B cell (primary cell): ENCODE results near the gene TGFBR2. TPM values are rescaled to one million over a fixed set of nuclear protein-coding genes. Genes with fewer than 3 reads are reported as not detected.

Experiments used
- ATAC-seq: fragments of 200-7000 bp; cut with Tn5 transposase; one replicate; pipeline ENCODE4 v1.10.0; 2021; ENCODE audit warnings: low read depth, mild to moderate bottlenecking, moderate number of reproducible peaks, moderate library complexity
- CTCF ChIA-PET: fragments of 350-600 bp; sonication (Branson Sonifier 250); formaldehyde crosslinking; loops from one replicate; lab custom pipeline; 2021; ENCODE audit warnings: antibody characterized with exemption, inconsistent platforms; lab: Charles Lee
- POLR2A ChIA-PET: fragments of 350-600 bp; sonication (Branson Sonifier 250); formaldehyde crosslinking; loops from one replicate; lab custom pipeline; 2021; ENCODE audit warnings: antibody characterized with exemption; lab: Charles Lee
- DNase-seq: peaks from one replicate; pipeline ENCODE4 v3.0.0; 2013
- H2AFZ ChIP-seq: 2 replicates; pipeline ENCODE4 v1.6.1; 2012; ENCODE audit warnings: mild to moderate bottlenecking, low read depth, low read length; ENCODE audit not compliant: insufficient read depth, poor library complexity, severe bottlenecking
- H3K27ac ChIP-seq, 2 donors: 1 replicate in 1 of 2; 2 replicates in 1 of 2; pipeline ENCODE4 v1.5.1; 2012 to 2013; ENCODE audit warnings: low read length in 2 of 2, mild to moderate bottlenecking in 2 of 2, moderate library complexity in 1 of 2
- H3K27me3 ChIP-seq, 4 experiments: fragments of 200-600 bp in 1 of 4; sonication (generic) in 1 of 4; replicated peaks in 1 of 4; 1 replicate in 2 of 4; 2 replicates in 2 of 4; pipeline versions ENCODE4 v1.6.1 to v1.7.0; 2013 to 2016; ENCODE audit warnings: low read length in 3 of 4, mild to moderate bottlenecking in 2 of 4, mixed read lengths in 1 of 4, moderate library complexity in 1 of 4; ENCODE audit not compliant: insufficient read depth in 4 of 4, control insufficient read depth in 3 of 4; ENCODE audit errors: control extremely low read depth in 1 of 4
- H3K36me3 ChIP-seq, 2 experiments: replicated peaks in 1 of 2; 1 replicate in 1 of 2; 2 replicates in 1 of 2; pipeline versions ENCODE4 v1.6.1 to v1.7.1; 2013; ENCODE audit warnings: low read length in 1 of 2; ENCODE audit not compliant: insufficient read depth in 2 of 2, control insufficient read depth in 1 of 2; ENCODE audit errors: control extremely low read depth in 1 of 2, extremely low read depth in 1 of 2
- H3K4me1 ChIP-seq, 2 donors: fragments of 200-600 bp in 1 of 2; sonication (generic) in 1 of 2; 1 replicate in 1 of 2; 2 replicates in 1 of 2; pipeline versions ENCODE4 v1.5.1 to v1.6.1; 2013 to 2017; ENCODE audit warnings: low read length in 2 of 2; ENCODE audit not compliant: control insufficient read depth in 2 of 2, insufficient read depth in 2 of 2
- H3K4me2 ChIP-seq: replicated peaks from 2 replicates; pipeline ENCODE3; 2012; ENCODE audit warnings: mild to moderate bottlenecking, low read depth, low read length; ENCODE audit not compliant: poor library complexity, severe bottlenecking
- H3K4me3 ChIP-seq, 5 experiments: fragments of 200-600 bp in 1 of 5; sonication (generic) in 1 of 5; 1 replicate in 3 of 5; 2 replicates in 2 of 5; pipeline versions ENCODE4 v1.5.1 to v1.7.0; 2011 to 2016; ENCODE audit warnings: low read length in 4 of 5, mild to moderate bottlenecking in 4 of 5, low read depth in 2 of 5, control low read depth in 1 of 5, moderate library complexity in 1 of 5; ENCODE audit not compliant: insufficient read depth in 1 of 5; ENCODE audit errors: control extremely low read depth in 1 of 5, extremely low read depth in 1 of 5
- H3K79me2 ChIP-seq: fragments of 200-600 bp; sonication (generic); one replicate; pipeline ENCODE4 v1.6.0; 2016; ENCODE audit warnings: low read length; ENCODE audit not compliant: control insufficient read depth, insufficient read depth
- H3K9ac ChIP-seq: fragments of 200-600 bp; sonication (generic); 2 replicates; pipeline ENCODE4 v1.6.1; 2017; ENCODE audit warnings: mild to moderate bottlenecking, low read length, moderate library complexity
- H3K9me3 ChIP-seq, 3 donors: one replicate each; pipeline versions ENCODE4 v1.6.1 to v1.7.1; 2013; ENCODE audit warnings: low read length in 2 of 3; ENCODE audit not compliant: control insufficient read depth in 2 of 3, insufficient read depth in 1 of 3; ENCODE audit errors: control extremely low read depth in 1 of 3
- H4K20me1 ChIP-seq: 2 replicates; pipeline ENCODE4 v1.6.0; 2012; ENCODE audit warnings: mild to moderate bottlenecking, low read length; ENCODE audit not compliant: insufficient read depth, control insufficient read depth, poor library complexity, severe bottlenecking
- H3K27ac Mint-ChIP-seq: one replicate; pipeline ENCODE4 v1.8.0; 2021; ENCODE audit warnings: mixed read lengths
- H3K27me3 Mint-ChIP-seq: one replicate; pipeline ENCODE4 v1.8.0; 2021; ENCODE audit warnings: mixed read lengths
- H3K4me1 Mint-ChIP-seq: one replicate; pipeline ENCODE4 v1.8.0; 2021; ENCODE audit warnings: mixed read lengths
- H3K4me3 Mint-ChIP-seq: one replicate; pipeline ENCODE4 v1.8.0; 2021; ENCODE audit warnings: mixed read lengths
- H3K9me3 Mint-ChIP-seq: one replicate; pipeline ENCODE4 v1.8.0; 2022; ENCODE audit warnings: mixed read lengths; ENCODE audit not compliant: insufficient read depth
- EZH2 ChIP-seq: IDR thresholded peaks from 2 replicates; pipeline ENCODE4 v1.6.1; 2012; ENCODE audit warnings: borderline replicate concordance, low read depth, mild to moderate bottlenecking, moderate library complexity, low read length; ENCODE audit not compliant: insufficient read depth, poor library complexity, severe bottlenecking
- WGBS: methylation state at CpG from one replicate; pipeline ENCODE4 v1.1.5; 2013; ENCODE audit warnings: missing lambda C conversion rate; ENCODE audit not compliant: insufficient coverage; 5-methylcytosine and 5-hydroxymethylcytosine counted together
- intact Hi-C: fragments of 100-400 bp; cut with micrococcal nuclease; formaldehyde crosslinking; loops from one replicate; pipeline ENCODE4 v1.10.0; 2022
- polyA plus RNA-seq: library from polyadenylated mRNA; depleted of rRNA; stranded (reverse); fragments of >200 nt; gene quantifications from 2 replicates; pipeline ENCODE4 v1.2.3, GENCODE V29; 2012
- total RNA-seq, 2 donors: library from RNA; stranded (reverse); fragments of 120-200 nt in 1 of 2; gene quantifications; 1 replicate in 1 of 2; 2 replicates in 1 of 2; pipeline versions ENCODE4 v1.2.3 to v1.2.4, GENCODE V29; 2013 to 2022
- TF ChIP-seq, protein P1 (sequence below): fragments of 200-600 bp; IDR thresholded peaks from one replicate; pipeline ENCODE4 v1.8.0; 2022; ENCODE audit warnings: antibody characterized with exemption, mild to moderate bottlenecking

The TGFBR2 gene
- total and polyA plus RNA-seq, 2 donors (not counting 1 experiment from before 2014, with no cell fraction given) = 68.7 to 189 TPM

DNA sequence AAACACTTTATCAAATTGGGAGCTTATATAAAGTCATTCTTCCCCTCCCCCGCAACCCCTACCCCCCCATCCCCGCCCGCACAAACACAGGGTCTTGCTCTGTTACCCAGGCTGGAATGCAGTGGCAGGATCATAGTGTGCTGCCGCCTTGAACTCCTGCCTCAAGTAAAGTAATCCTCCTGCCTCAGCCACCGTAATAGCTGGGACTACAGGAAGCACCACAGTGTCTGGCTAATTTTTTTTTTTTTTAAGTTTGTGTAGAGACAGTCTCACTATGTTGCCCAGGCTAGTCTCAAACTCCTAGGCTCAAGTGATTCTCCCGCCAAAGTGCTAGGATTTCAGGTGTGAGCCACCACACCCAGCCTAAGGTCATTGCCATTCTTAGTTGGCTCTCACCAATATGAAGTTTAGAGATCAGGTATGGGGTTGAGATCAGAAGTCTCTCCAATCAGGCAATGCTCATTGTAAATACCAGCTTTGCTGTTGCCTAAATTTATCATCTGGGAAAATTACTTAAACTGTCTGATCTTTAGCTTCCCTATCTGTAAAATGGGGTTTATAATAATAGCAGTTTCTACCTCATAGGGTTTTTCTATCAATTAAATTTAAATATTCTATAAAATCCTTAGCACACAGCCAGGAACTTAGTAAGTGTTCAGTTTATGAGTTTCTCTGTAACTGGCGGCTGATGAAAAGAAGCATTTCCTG, 60.3 kb downstream of the TGFBR2 start:
- Histone ChIP-seq H3K4me2 (peak overlapping the region; percentile 56), H3K36me3 (peaks cover 8 to 73% of the 10 kb centered on the region in 2 experiments), H3K4me1 (peaks cover 67 to 77% of the 10 kb centered on the region in 2 donors), H3K4me3 (no peak overlapping the region), H4K20me1 (no peaks in the 10 kb centered on the region), H2AFZ (no peak overlapping the region), H3K9ac (no peak overlapping the region), H3K79me2 (peaks cover 94% of the 10 kb centered on the region), H3K9me3 (peaks cover 0 to 9% (median 5%) of the 10 kb centered on the region in 3 donors), H3K27ac (peak overlapping the region; percentile 62 to 90), H3K27me3 (no peaks in the 10 kb centered on the region)
- intact Hi-C loops = loop anchor here (5.0 kb wide), 1 partner anchor 39 kb away; no protein-coding TSS in a partner anchor
- ChIA-PET POLR2A (no interaction called here), CTCF (interaction anchor here (0.8 to 1.9 kb wide), 4 partner anchors 9 to 467 kb away, joined by 3 to 6 read pairs (median 4); no protein-coding TSS in a partner anchor)
- H3K27me3 Mint-ChIP-seq = no peaks in the 10 kb centered on the region
- ATAC-seq (no peak), DNase-seq (no peak)
- H3K4me1 Mint-ChIP-seq = peaks cover 88% of the 10 kb centered on the region
- peak overlapping the region; percentile 40 for H3K4me3 Mint-ChIP-seq
- peaks cover 4% of the 10 kb centered on the region for H3K9me3 Mint-ChIP-seq
- whole genome bisulfite sequencing = 100% methylated on average over 1 of the region's 7 CpGs
- TF ChIP-seq, protein P1, sequence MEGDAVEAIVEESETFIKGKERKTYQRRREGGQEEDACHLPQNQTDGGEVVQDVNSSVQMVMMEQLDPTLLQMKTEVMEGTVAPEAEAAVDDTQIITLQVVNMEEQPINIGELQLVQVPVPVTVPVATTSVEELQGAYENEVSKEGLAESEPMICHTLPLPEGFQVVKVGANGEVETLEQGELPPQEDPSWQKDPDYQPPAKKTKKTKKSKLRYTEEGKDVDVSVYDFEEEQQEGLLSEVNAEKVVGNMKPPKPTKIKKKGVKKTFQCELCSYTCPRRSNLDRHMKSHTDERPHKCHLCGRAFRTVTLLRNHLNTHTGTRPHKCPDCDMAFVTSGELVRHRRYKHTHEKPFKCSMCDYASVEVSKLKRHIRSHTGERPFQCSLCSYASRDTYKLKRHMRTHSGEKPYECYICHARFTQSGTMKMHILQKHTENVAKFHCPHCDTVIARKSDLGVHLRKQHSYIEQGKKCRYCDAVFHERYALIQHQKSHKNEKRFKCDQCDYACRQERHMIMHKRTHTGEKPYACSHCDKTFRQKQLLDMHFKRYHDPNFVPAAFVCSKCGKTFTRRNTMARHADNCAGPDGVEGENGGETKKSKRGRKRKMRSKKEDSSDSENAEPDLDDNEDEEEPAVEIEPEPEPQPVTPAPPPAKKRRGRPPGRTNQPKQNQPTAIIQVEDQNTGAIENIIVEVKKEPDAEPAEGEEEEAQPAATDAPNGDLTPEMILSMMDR = no peak
- TF ChIP-seq EZH2 = no peak
- H3K27ac Mint-ChIP-seq = peak overlapping the region; percentile 84

DNA sequence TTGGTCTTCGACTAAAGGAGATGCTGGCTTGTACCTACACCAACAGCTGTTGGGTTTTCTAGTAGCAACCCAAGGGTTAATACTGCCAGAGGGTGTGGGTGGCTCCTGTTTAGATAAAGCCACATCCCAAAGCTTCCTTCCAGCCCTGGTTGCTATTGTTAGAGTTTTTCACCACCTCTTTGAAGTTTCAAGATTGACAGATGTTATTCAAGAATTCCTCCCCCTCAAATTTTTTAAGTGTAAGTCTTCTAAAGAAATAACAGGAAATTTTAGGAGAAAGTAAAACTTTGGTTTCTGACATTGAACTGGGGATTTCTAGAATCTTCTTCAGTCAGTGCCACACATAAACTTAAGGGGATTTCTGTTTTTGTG, 60.9 kb downstream of the TGFBR2 start:
- peak overlapping the region; percentile 57 for H3K27ac Mint-ChIP-seq

More for the DNA sequence above, 60.9 kb downstream of the TGFBR2 start:
- WGBS = 14% methylated on average over 1 of the region's 1 CpG
- ChIA-PET POLR2A (no interaction called here), CTCF (interaction anchor here (0.8 to 1.9 kb wide), 3 partner anchors 9 to 468 kb away, joined by 3 to 6 read pairs (median 5); no protein-coding TSS in a partner anchor)
- no peak overlapping the region for H2AFZ ChIP-seq
- H3K4me1 ChIP-seq = peaks cover 72 to 74% of the 10 kb centered on the region in 2 donors
- H3K4me1 Mint-ChIP-seq = peaks cover 88% of the 10 kb centered on the region
- TF ChIP-seq, protein P1 = no peak
- no peak for TF ChIP-seq EZH2
- no peak overlapping the region for H3K4me3 ChIP-seq
- peaks cover 0 to 9% (median 5%) of the 10 kb centered on the region in 3 donors for H3K9me3 ChIP-seq
- H3K79me2 ChIP-seq = peaks cover 94% of the 10 kb centered on the region
- peak overlapping the region; percentile 56 for H3K4me2 ChIP-seq
- no peaks in the 10 kb centered on the region for H3K27me3 ChIP-seq
- no peak overlapping the region for H3K9ac ChIP-seq
- peaks cover 4% of the 10 kb centered on the region for H3K9me3 Mint-ChIP-seq
- intact Hi-C loops = loop anchor here (5.0 kb wide), 1 partner anchor 40 kb away; no protein-coding TSS in a partner anchor
- ATAC-seq (peak; percentile 16), DNase-seq (no peak)
- H3K4me3 Mint-ChIP-seq = peak overlapping the region; percentile 29
- no peaks in the 10 kb centered on the region for H3K27me3 Mint-ChIP-seq
- peaks cover 8 to 76% of the 10 kb centered on the region in 2 experiments for H3K36me3 ChIP-seq
- peak overlapping the region; percentile 62 to 90 for H3K27ac ChIP-seq
- H4K20me1 ChIP-seq = no peaks in the 10 kb centered on the region
